GM19397 (cell line): ENCODE data around the gene STC2.
"Not testable (repeated sequence)": the region's sequence is repeated elsewhere in the genome, so short reads cannot be mapped to it uniquely, and the experiment has no call there.

Source experiments
- ATAC-seq: cut with Tn5 transposase; IDR thresholded peaks from one replicate; pipeline ENCODE4 v1.9.1; 2021; ENCODE audit warnings: mild to moderate bottlenecking, moderate library complexity; ENCODE audit not compliant: unreplicated experiment

Gene STC2

GRCh38 chr5:173327948-173328843, at the start of gene STC2:
TSS of gene STC2 (minus strand) at chr5:173328414. CDS start at chr5:173328193, 221 bp downstream.
- peak; percentile 53 for ATAC-seq

GRCh38 chr5:173371400-173371799, 43.2 kb upstream of the STC2 start:
- ATAC-seq, result no peak

GRCh38 chr5:173363406-173363805, 35.2 kb upstream of the STC2 start:
- ATAC-seq, result not testable (repeated sequence)

- ATAC-seq, result no peak
Observed at GRCh38 chr5:173355561-173355960, 27.3 kb upstream of the STC2 start.

GRCh38 chr5:173354645-173355044, 26.4 kb upstream of the STC2 start:
- no peak for ATAC-seq

- ATAC-seq, result no peak
Observed at GRCh38 chr5:173352366-173353349, 24.4 kb upstream of the STC2 start.

GRCh38 chr5:173342813-173343755, 14.9 kb upstream of the STC2 start:
- no peak for ATAC-seq

GRCh38 chr5:173341961-173342430, 13.8 kb upstream of the STC2 start:
- no peak for ATAC-seq

GRCh38 chr5:173340984-173341383, 12.8 kb upstream of the STC2 start:
- ATAC-seq, result no peak

GRCh38 chr5:173340451-173340850, 12.2 kb upstream of the STC2 start:
- ATAC-seq, result no peak

GRCh38 chr5:173339286-173339685, 11.1 kb upstream of the STC2 start:
- no peak for ATAC-seq

GRCh38 chr5:173338380-173339015, 10.3 kb upstream of the STC2 start:
- no peak for ATAC-seq

GRCh38 chr5:173334808-173335207, 6.6 kb upstream of the STC2 start:
- ATAC-seq, result no peak

- no peak for ATAC-seq
Observed at GRCh38 chr5:173333925-173334661, 5.9 kb upstream of the STC2 start.

- peak; percentile 47 for ATAC-seq
Observed at GRCh38 chr5:173331956-173332479, 3.8 kb upstream of the STC2 start.

- ATAC-seq, result no peak
Observed at GRCh38 chr5:173331287-173331686, 3.1 kb upstream of the STC2 start.

- no peak for ATAC-seq
Observed at GRCh38 chr5:173330338-173331206, 2.4 kb upstream of the STC2 start.
